Fibroblast of the aortic adventitia (primary cell): ENCODE data around the gene WNT5A. TPM values are rescaled to one million over a fixed set of nuclear protein-coding genes. Genes with fewer than 3 reads are reported as not detected.
A peak's percentile ranks its signal among the peaks of the same experiment; 100 is the strongest.

Source experiments
- DNase-seq: peaks from one replicate; pipeline ENCODE4 v3.0.0-alpha.2; 2010; ENCODE audit warnings: low read depth
- H3K4me3 ChIP-seq: 2 replicates; pipeline ENCODE4 v1.5.1; 2011; ENCODE audit warnings: low read depth, mild to moderate bottlenecking, control low read depth, low read length, moderate library complexity
- total RNA-seq: library from RNA; depleted of rRNA; stranded (reverse); fragments of >200 nt; gene quantifications from 2 replicates; pipeline ENCODE4 v1.2.3, GENCODE V29; 2012; ENCODE audit warnings: low replicate concordance
- TF ChIP-seq, protein P1 (sequence below): IDR thresholded peaks from 2 replicates; pipeline ENCODE4 v1.5.1; 2011; ENCODE audit warnings: mild to moderate bottlenecking, low read length, control low read depth, inconsistent platforms; ENCODE audit not compliant: insufficient read depth

Gene WNT5A
- total RNA-seq, 1 donor, result 42.4 TPM

DNA sequence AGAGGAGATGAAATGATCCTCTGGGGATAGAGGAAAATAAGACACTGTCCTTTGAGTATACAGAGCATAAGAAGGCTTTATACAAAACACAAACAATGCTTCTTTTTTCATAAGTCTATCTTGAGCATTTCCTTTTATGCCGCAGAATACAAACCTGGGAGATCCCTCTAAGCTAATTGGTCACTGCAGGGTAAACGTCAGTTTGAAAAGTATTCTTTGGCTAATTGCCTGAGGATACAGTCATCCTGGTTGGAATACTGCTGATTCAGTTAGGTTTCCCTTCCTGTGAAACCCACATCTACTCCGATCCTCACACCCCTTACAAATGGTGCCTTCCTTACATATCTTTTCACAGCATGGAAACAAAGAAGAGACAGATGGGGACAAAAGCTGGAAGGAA, 10.6 kb downstream of the WNT5A start:
- TF ChIP-seq, protein P1, sequence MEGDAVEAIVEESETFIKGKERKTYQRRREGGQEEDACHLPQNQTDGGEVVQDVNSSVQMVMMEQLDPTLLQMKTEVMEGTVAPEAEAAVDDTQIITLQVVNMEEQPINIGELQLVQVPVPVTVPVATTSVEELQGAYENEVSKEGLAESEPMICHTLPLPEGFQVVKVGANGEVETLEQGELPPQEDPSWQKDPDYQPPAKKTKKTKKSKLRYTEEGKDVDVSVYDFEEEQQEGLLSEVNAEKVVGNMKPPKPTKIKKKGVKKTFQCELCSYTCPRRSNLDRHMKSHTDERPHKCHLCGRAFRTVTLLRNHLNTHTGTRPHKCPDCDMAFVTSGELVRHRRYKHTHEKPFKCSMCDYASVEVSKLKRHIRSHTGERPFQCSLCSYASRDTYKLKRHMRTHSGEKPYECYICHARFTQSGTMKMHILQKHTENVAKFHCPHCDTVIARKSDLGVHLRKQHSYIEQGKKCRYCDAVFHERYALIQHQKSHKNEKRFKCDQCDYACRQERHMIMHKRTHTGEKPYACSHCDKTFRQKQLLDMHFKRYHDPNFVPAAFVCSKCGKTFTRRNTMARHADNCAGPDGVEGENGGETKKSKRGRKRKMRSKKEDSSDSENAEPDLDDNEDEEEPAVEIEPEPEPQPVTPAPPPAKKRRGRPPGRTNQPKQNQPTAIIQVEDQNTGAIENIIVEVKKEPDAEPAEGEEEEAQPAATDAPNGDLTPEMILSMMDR, result no peak
- no peak overlapping the region for H3K4me3 ChIP-seq

DNA sequence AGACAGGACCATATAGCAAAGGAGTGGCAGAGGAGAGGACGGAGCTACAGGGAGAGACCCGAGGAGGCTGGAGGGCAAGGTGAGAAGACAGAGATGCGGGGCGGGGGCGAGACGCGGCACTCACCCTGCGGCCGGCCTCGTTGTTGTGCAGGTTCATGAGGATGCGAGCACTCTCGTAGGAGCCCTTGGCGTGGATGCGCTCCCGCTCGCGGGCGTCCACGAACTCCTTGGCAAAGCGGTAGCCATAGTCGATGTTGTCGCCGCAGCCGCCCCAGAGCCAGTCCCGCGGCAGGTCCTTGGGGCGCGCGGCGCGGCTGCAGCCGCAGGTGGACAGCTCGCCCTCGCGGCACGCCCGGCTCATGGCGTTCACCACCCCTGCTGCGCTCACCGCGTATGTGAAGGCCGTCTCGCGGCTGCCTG, 12.9 kb downstream of the WNT5A start:
- no peak for DNase-seq
- no peak overlapping the region for H3K4me3 ChIP-seq
- TF ChIP-seq, protein P1, result no peak

More for the DNA sequence above, 10.6 kb downstream of the WNT5A start:
- DNase-seq, result peak; percentile 73

DNA sequence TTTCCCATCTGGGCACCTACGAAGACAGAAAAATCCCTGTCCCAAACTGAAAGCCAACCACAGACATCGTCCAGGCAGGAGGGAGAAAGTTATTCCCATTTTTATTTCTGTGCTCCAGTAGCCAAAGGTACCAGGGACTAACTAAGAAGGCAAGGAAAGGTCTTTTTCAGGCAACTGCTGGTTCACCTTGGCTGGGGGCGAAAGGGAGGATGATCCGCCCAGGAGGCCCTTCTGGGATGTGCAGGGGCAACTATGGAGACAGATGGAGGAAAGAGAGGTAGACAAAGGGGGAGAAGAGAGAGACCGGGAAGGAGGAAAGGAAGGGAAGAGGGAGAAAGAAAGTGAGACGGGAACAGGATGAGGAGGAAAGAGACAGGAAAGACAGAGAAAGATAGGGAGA, 13.3 kb downstream of the WNT5A start:
- no peak overlapping the region for H3K4me3 ChIP-seq
- TF ChIP-seq, protein P1, result no peak
- no peak for DNase-seq

DNA sequence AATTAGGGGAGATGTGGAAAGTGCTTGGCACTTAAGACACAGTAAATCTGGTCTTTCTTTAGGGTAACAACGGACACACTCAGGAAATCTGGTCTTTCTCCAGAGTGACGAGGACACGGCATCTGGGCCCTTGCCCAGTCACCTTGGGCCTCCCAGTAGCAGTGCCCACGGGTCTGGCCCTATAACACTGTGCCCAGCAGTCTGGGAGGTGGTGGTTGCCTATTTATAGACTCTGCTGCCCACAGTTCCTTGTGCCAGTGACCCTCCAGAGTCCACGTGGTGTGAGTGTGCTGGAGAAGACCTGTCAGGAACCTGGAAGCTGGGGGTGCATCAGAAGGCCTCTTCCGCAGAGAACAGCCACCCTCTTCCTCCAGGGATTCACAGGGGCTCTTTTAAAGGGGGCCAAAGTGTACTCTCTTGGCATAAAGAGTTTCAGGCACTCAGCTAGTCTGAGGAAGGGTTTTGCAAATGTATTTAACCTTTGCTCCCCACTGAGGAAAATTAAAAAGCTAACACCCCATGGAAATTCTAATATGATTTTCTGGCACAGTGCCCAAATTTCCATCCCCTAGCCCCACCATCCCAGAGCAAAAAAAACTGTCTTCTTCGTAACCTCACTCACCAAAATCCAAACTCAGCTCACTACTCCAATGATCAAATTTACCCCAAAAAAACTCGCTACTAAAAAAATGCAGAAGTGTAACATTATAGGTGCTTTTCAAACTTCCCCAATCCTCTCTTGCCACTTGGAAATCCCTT, 15.4 kb downstream of the WNT5A start:
- no peak overlapping the region for H3K4me3 ChIP-seq
- no peak for DNase-seq
- TF ChIP-seq, protein P1, result no peak

DNA sequence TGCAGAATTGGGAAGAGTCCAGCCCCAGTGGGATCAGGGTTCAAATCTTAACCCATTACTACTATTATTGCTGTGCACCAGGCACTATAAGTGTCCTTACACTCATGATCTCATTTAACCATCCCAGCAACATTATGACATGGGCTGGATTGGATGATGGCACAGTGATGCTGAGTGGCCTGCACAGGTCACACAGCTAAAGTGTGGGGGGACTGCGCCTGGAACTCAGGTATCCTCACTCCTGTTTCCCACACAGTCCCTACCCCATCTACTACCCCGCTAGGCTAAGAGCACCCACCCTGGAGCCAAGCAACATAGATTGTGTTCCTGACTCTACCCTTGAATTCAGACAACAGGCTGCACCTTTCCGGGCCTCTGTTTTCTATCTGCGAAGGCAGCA, 16.0 kb downstream of the WNT5A start:
- DNase-seq, result no peak
- H3K4me3 ChIP-seq, result no peak overlapping the region
- TF ChIP-seq, protein P1, result no peak

DNA sequence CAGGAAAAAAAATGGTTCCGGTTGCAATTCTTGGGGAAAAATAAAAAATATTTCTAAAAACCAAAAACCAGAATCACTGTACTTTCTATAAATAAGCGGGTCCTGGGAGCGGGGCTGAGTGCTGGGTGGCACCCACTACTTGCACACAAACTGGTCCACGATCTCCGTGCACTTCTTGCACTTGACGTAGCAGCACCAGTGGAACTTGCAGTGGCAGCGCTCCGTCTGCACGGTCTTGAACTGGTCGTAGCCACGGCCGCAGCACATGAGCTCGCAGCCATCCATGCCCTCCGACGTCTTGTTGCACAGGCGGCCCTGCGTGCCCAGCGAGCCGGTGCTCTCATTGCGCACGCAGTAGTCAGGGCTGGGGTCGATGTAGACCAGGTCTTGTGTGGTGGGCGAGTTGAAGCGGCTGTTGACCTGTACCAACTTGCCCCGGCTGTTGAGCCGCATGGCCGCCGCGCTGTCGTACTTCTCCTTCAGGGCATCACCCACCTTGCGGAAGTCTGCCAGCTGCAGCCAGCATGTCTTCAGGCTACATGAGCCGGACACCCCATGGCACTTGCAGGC, 17.1 kb downstream of the WNT5A start:
- no peak for DNase-seq
- TF ChIP-seq, protein P1, result no peak
- H3K4me3 ChIP-seq, result no peak overlapping the region
